ENCODE measurements around the gene PRDM13. TPM values are rescaled to one million over a fixed set of nuclear protein-coding genes. Genes with fewer than 3 reads are reported as not detected.

The PRDM13 gene
- total and polyA plus RNA-seq, 2 of the 13 experiments (the other 11 are each of a cell fraction or from before 2014, with no cell fraction given), result not detected

- TF ChIP-seq ZNF703 (CRISPR knock-in tag; IDR thresholded peaks at IDR 0.05; ENCODE audit: borderline replicate concordance) (no peak), PRDM15 (CRISPR knock-in tag; IDR thresholded peaks at IDR 0.05) (peak; percentile 81), ZNF18 (CRISPR knock-in tag; IDR thresholded peaks at IDR 0.05; ENCODE audit: insufficient replicate concordance) (peak; percentile 66), ZNF124 (CRISPR knock-in tag; IDR thresholded peaks at IDR 0.05) (peak; percentile 78; the same call in 1 of the 2 replicates), DDIT3 (CRISPR knock-in tag; IDR thresholded peaks at IDR 0.05) (no peak), ZNF276 (CRISPR knock-in tag; IDR thresholded peaks at IDR 0.05; ENCODE audit: low read depth) (peak; percentile 81; the same call in 1 of the 2 replicates), DMAP1 (CRISPR knock-in tag; IDR thresholded peaks at IDR 0.05) (peak; percentile 95), IRF1 (CRISPR knock-in tag; IDR thresholded peaks at IDR 0.05; ENCODE audit: low read depth) (0 out of 2 replicates have a peak, but pooled peaks have one; percentile 85), ZNF318 (CRISPR knock-in tag; IDR thresholded peaks at IDR 0.05) (no peak), ZNF678 (CRISPR knock-in tag; IDR thresholded peaks at IDR 0.05) (no peak)
Measured at GRCh38 chr6:99568103-99568933, 38.3 kb upstream of the PRDM13 start, which contains the start of gene CCNC (continued).

All from HepG2 (cell line).